Natural killer cell treated with Interleukin-12 subunit alpha and Interleukin-12 subunit beta and Interleukin-15 and Interleukin-18, amount 100 ng/mL, for 72 hours (primary cell): ENCODE data around the gene CFAP61. TPM values are rescaled to one million over a fixed set of nuclear protein-coding genes. Genes with fewer than 3 reads are reported as not detected.
A peak's percentile ranks its signal among the peaks of the same experiment; 100 is the strongest.

Source experiments
- ATAC-seq, 2 donors: fragments of 150-1000 bp; cut with Tn5 transposase in 1 of 2; sonication (Bioruptor Pico), chemical (Tn5 transposase) in 1 of 2; 2 replicates each; pipeline ENCODE4 v1.10.0; 2021
- DNase-seq: peaks from one replicate; pipeline ENCODE4 v3.0.0; 2022; ENCODE audit warnings: low spot score
- H3K27ac Mint-ChIP-seq, 2 donors: 1 replicate in 1 of 2; 2 replicates in 1 of 2; pipeline ENCODE4 v1.8.0; 2022; ENCODE audit warnings: mixed read lengths in 2 of 2, mild to moderate bottlenecking in 1 of 2, moderate library complexity in 1 of 2
- H3K27me3 Mint-ChIP-seq, 2 donors: 1 replicate in 1 of 2; 2 replicates in 1 of 2; pipeline ENCODE4 v1.8.0; 2022; ENCODE audit warnings: mixed read lengths in 2 of 2
- H3K36me3 Mint-ChIP-seq: one replicate; pipeline ENCODE4 v1.8.0; 2022; ENCODE audit warnings: mixed read lengths
- H3K4me1 Mint-ChIP-seq, 2 donors: 1 replicate in 1 of 2; 2 replicates in 1 of 2; pipeline ENCODE4 v1.8.0; 2022; ENCODE audit warnings: low read depth in 2 of 2, mixed read lengths in 2 of 2, mild to moderate bottlenecking in 1 of 2
- H3K4me3 Mint-ChIP-seq: one replicate; pipeline ENCODE4 v1.8.0; 2022; ENCODE audit warnings: mixed read lengths
- H3K9me3 Mint-ChIP-seq: 2 replicates; pipeline ENCODE4 v1.8.0; 2022; ENCODE audit warnings: mixed read lengths
- total RNA-seq, 2 donors: library from RNA; stranded (reverse); gene quantifications; one replicate each; pipeline ENCODE4 v1.2.3, GENCODE V29; 2022

CFAP61 gene
- total RNA-seq, 2 donors from 2014 or later, result not detected

DNA sequence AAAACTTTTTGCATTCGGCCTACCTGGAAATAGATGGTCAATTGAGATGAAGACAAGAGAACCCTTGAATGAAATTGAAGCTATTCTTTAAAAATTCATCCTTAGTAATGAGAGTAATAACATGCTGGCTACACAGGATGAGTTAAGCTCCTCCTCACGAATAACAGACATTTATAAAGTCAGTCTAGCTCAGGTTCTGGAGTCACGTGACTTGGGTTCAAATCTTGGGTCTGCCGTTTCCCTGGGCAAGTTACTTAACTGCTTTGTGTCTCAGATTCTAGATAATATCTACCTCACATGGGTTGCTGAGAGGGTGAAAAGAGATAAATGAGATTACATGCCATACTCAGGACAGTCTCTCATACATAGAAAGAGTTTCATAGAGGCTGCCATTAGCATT is 214.2 kb downstream of the CFAP61 start:
- DNase-seq, result no peak
- Mint-ChIP-seq H3K9me3 (no peaks in the 10 kb centered on the region), H3K27me3 (peaks cover 0 to 9% of the 10 kb centered on the region in 2 donors), H3K27ac (no peak overlapping the region), H3K4me3 (no peak overlapping the region), H3K4me1 (no peaks in the 10 kb centered on the region), H3K36me3 (no peaks in the 10 kb centered on the region)
- ATAC-seq, result no peak

- H3K27me3 Mint-ChIP-seq, result peaks cover 0 to 9% of the 10 kb centered on the region in 2 donors
- no peak overlapping the region for H3K27ac Mint-ChIP-seq
- no peak for DNase-seq
- H3K36me3 Mint-ChIP-seq, result no peaks in the 10 kb centered on the region
- no peak for ATAC-seq
- no peaks in the 10 kb centered on the region for H3K9me3 Mint-ChIP-seq
- H3K4me1 Mint-ChIP-seq, result no peaks in the 10 kb centered on the region
- no peak overlapping the region for H3K4me3 Mint-ChIP-seq
Measured at GRCh38 chr20:20267685-20268370, 215.5 kb downstream of the CFAP61 start.

DNA sequence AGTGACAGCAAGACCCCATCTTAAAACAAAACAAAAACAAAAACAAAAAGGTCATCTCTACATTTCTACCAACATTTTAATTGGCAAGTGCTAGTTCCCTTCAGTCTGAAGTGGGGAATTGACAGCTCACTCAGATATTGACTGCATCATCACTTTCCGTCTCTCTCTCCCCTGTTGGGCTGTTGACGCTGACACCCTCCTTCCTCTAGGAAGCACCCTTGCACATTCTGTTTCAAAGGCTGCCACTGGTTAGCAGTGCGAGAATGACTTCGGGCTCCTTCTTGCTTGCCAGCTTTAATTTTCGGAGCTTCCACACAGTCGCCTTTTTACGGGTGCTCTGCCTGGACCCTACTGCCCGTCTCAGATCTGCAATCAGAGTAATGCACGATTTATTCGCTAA is 218.9 kb downstream of the CFAP61 start:
- ATAC-seq, result no peak
- Mint-ChIP-seq H3K27me3 (peaks cover 0 to 9% of the 10 kb centered on the region in 2 donors), H3K27ac (no peak overlapping the region), H3K36me3 (no peaks in the 10 kb centered on the region), H3K4me1 (no peaks in the 10 kb centered on the region), H3K9me3 (no peaks in the 10 kb centered on the region), H3K4me3 (no peak overlapping the region)
- no peak for DNase-seq

GRCh38 chr20:20272686-20273085 is 220.4 kb downstream of the CFAP61 start:
- Mint-ChIP-seq H3K36me3 (no peaks in the 10 kb centered on the region), H3K27me3 (peaks cover 9% of the 10 kb centered on the region in 2 donors), H3K4me1 (peaks cover 0 to 3% of the 10 kb centered on the region in 2 donors), H3K9me3 (no peaks in the 10 kb centered on the region), H3K27ac (no peak overlapping the region), H3K4me3 (no peak overlapping the region)
- DNase-seq (no peak), ATAC-seq (no peak)

DNA sequence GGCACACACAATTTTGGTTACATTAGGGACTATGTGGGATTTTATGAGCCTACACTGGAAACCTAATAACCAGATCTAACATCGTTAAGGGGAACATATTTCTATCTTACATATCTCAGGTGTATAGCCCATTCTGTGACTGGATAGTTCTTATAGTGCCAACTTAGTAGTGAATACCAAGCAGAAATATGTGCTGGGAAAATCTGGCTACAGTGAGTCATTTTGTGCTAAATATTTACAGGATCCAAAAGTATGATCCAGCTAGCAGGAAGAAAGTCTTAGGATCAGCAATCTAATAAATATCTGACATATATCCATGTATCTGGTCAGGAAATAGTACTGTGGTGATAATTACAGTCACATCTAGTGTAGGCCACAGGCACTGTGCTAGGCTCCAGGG is 221.0 kb downstream of the CFAP61 start:
- Mint-ChIP-seq H3K4me3 (no peak overlapping the region), H3K36me3 (no peaks in the 10 kb centered on the region), H3K27me3 (peaks cover 14 to 15% of the 10 kb centered on the region in 2 donors), H3K4me1 (peaks cover 0 to 3% of the 10 kb centered on the region in 2 donors), H3K27ac (no peak overlapping the region), H3K9me3 (no peaks in the 10 kb centered on the region)
- ATAC-seq, result no peak
- no peak for DNase-seq

DNA sequence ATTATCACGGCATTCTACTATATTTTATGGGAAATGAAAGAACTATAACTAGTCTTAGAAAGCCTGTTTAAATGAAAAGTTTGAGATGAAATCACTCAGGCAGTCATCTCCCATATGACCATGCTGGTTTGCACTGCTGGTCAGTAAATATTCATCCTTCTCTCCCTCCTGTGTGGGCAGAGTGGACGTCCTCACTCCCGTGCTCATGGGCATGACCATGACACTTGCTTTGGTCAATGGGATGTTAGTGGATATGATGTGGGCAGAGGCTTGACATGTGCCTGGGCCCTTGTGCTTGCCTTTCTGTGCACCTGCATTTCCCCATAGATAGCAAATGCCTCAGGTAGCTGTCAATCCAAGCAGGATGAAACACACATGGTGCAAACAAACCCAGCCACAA is 222.5 kb downstream of the CFAP61 start:
- DNase-seq, result no peak
- Mint-ChIP-seq H3K9me3 (no peaks in the 10 kb centered on the region), H3K36me3 (no peaks in the 10 kb centered on the region), H3K27me3 (peaks cover 15% of the 10 kb centered on the region in 2 donors), H3K4me3 (no peak overlapping the region), H3K27ac (no peak overlapping the region), H3K4me1 (peaks cover 0 to 3% of the 10 kb centered on the region in 2 donors)
- no peak for ATAC-seq

DNA sequence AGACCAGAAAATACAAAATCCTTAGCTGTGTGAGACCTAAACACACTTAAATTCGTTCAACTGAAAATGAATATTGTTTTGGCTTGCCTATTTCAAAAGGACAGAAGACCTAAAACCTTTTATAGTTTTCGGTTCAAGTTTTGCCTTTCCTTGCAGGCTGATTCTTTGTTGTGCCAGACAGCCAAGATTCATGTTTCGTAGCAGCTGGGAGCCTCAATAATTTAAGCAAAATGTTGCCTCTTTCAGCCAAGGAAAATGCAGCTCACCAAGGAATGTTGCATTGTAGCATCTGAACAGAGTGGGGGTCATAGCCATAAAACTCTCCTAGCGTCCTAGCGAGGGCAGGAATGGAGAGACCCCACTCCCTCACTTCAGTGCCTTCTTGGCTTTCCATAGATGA is 223.3 kb downstream of the CFAP61 start:
- H3K27me3 Mint-ChIP-seq, result peaks cover 18 to 19% of the 10 kb centered on the region in 2 donors
- no peak for DNase-seq
- no peak for ATAC-seq
- no peak overlapping the region for H3K4me3 Mint-ChIP-seq
- no peak overlapping the region for H3K27ac Mint-ChIP-seq
- H3K4me1 Mint-ChIP-seq, result peaks cover 0 to 3% of the 10 kb centered on the region in 2 donors
- H3K36me3 Mint-ChIP-seq, result no peaks in the 10 kb centered on the region
- no peaks in the 10 kb centered on the region for H3K9me3 Mint-ChIP-seq

- H3K4me1 Mint-ChIP-seq, result peaks cover 0 to 3% of the 10 kb centered on the region in 2 donors
Measured at GRCh38 chr20:20276811-20277530, 224.6 kb downstream of the CFAP61 start.

DNA sequence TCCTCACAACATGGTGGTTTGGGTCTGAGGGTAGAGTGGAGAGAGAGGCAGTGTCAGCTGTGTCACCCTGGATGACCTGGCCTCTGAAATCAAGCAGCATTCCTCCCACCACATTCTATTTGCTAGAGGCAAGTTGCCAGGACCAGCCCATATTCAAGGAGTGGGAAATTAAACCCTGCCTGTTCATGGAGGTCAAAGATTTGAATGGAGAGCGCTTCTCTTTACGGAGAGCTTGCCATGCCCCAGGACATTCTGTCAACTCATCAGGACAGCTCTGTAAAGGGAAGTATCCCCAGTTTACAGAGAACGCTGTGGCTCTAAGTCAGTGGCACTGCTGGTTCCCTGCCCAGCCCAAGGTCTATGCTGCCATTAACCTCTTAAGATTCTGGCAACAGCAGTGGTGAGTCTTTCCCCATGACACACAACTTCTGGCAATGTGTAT is 225.6 kb downstream of the CFAP61 start:
- H3K27ac Mint-ChIP-seq, result no peak overlapping the region
- ATAC-seq (no peak), DNase-seq (no peak)
- no peak overlapping the region for H3K4me3 Mint-ChIP-seq
- no peaks in the 10 kb centered on the region for H3K9me3 Mint-ChIP-seq
- no peaks in the 10 kb centered on the region for H3K36me3 Mint-ChIP-seq
- peaks cover 0 to 3% of the 10 kb centered on the region in 2 donors for H3K4me1 Mint-ChIP-seq
- peaks cover 23 to 33% of the 10 kb centered on the region in 2 donors for H3K27me3 Mint-ChIP-seq

More at GRCh38 chr20:20276811-20277530, 224.6 kb downstream of the CFAP61 start:
- ATAC-seq (peak in 1 of 2 donors; percentile 45), DNase-seq (no peak)
- H3K9me3 Mint-ChIP-seq, result no peaks in the 10 kb centered on the region
- H3K27me3 Mint-ChIP-seq, result peaks cover 19 to 25% of the 10 kb centered on the region in 2 donors
- no peak overlapping the region for H3K4me3 Mint-ChIP-seq
- no peaks in the 10 kb centered on the region for H3K36me3 Mint-ChIP-seq
- H3K27ac Mint-ChIP-seq, result no peak overlapping the region

DNA sequence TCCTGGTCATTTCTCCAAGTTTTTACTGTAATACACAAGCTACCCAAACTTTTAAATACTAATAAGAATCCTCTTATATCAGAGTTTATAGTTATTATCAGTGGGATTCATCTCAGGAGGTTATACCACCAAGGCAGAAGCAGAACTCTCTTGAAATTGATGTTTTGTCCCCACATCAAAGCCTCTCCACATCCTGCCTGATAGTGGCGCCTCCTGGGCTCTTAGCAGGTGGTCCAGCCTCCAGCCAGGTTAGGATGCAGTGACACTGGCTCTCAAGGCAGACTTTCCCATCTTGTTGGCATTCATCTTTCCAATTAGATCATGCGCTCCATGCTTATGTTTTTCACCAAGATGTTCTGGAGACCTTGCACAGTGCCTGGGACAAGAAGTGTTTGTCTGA is 233.7 kb downstream of the CFAP61 start:
- Mint-ChIP-seq H3K27ac (no peak overlapping the region), H3K4me3 (no peak overlapping the region), H3K9me3 (peaks cover 3% of the 10 kb centered on the region), H3K36me3 (peaks cover 6% of the 10 kb centered on the region), H3K27me3 (peaks cover 23 to 57% of the 10 kb centered on the region in 2 donors), H3K4me1 (no peaks in the 10 kb centered on the region)
- DNase-seq (no peak), ATAC-seq (no peak)

- ATAC-seq, result no peak
- Mint-ChIP-seq H3K4me1 (no peaks in the 10 kb centered on the region), H3K9me3 (peaks cover 3% of the 10 kb centered on the region)
Measured at GRCh38 chr20:20289331-20289730, 237.0 kb downstream of the CFAP61 start.

GRCh38 chr20:20292472-20292871 is 240.1 kb downstream of the CFAP61 start:
- peak in 1 of 2 donors; percentile 59 for ATAC-seq
- no peaks in the 10 kb centered on the region for H3K36me3 Mint-ChIP-seq
- DNase-seq, result no peak

More at GRCh38 chr20:20289331-20289730, 237.0 kb downstream of the CFAP61 start:
- no peak for DNase-seq
- H3K27me3 Mint-ChIP-seq, result peaks cover 16 to 34% of the 10 kb centered on the region in 2 donors
- no peak overlapping the region for H3K4me3 Mint-ChIP-seq
- no peak overlapping the region for H3K27ac Mint-ChIP-seq
- peaks cover 6% of the 10 kb centered on the region for H3K36me3 Mint-ChIP-seq

DNA sequence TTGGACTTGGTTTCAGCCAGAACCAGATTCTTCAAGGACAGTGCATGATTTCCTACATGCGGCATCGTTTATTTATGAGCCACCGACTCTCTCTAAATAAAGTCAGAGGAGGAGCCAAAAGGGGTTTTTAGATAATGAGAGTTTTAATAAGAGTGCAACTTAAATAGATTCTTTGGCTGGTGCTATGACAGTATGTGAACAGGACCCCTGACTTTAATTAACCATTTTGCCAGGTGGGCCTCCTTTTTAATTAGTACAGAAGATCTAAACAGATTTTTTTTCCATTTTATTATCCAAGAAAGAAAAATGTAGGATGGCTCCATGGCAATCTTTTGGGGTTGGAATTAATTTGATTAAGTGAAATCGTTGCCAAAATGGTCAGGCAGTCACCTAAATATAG is 240.8 kb downstream of the CFAP61 start:
- no peak for ATAC-seq
- H3K36me3 Mint-ChIP-seq, result no peaks in the 10 kb centered on the region
- H3K27ac Mint-ChIP-seq, result no peak overlapping the region
- peaks cover 0 to 2% of the 10 kb centered on the region in 2 donors for H3K27me3 Mint-ChIP-seq
- no peaks in the 10 kb centered on the region for H3K9me3 Mint-ChIP-seq
- DNase-seq, result no peak
- no peak overlapping the region for H3K4me3 Mint-ChIP-seq
- no peaks in the 10 kb centered on the region for H3K4me1 Mint-ChIP-seq

More at GRCh38 chr20:20292472-20292871, 240.1 kb downstream of the CFAP61 start:
- H3K4me3 Mint-ChIP-seq, result no peak overlapping the region
- H3K9me3 Mint-ChIP-seq, result peaks cover 3% of the 10 kb centered on the region
- peaks cover 6 to 9% of the 10 kb centered on the region in 2 donors for H3K27me3 Mint-ChIP-seq
- no peaks in the 10 kb centered on the region for H3K4me1 Mint-ChIP-seq
- no peak overlapping the region for H3K27ac Mint-ChIP-seq

DNA sequence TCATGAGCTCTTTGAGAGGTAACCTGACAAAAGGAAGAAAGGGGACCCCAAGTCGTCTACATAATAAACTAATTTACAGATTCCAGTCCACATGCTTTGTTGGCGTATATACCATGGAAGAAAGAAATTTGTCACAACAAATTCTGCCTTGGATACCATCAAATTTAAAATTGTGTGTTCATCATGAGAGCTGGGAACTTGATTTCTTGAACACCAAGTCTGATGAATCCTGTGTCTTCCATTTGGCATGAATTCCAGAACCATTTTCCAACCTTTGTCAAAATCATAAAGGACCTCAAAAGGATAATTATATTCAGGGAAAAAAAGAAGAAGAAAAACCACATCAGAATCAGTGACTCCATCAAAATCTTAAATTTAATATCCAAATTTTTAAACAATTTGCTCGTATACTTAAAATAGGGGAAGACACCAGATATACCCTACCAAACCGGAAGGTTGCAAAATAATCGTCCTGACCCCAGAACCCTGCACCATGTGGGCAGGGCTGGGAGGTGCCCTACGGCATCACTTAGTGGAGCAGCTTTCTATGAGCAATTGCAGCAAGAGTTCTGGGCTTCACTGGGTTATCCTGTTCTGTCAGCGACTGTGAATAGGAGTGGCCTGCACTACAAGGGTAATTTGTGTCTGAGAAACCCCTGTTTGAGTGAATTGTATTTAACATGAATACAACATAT is 241.5 kb downstream of the CFAP61 start:
- Mint-ChIP-seq H3K9me3 (no peaks in the 10 kb centered on the region), H3K27me3 (no peaks in the 10 kb centered on the region), H3K36me3 (no peaks in the 10 kb centered on the region), H3K27ac (no peak overlapping the region), H3K4me3 (no peak overlapping the region), H3K4me1 (no peaks in the 10 kb centered on the region)
- DNase-seq (no peak), ATAC-seq (no peak)
